A673 (cell line): ENCODE measurements around the gene TPGS1. TPM values are rescaled to one million over a fixed set of nuclear protein-coding genes. Genes with fewer than 3 reads are reported as not detected.
A peak's percentile ranks its signal among the peaks of the same experiment; 100 is the strongest.

ENCODE experiments used
- BruUV-seq: library from RNA; stranded (reverse); fragments of 400-500 nt; replicated peaks from 2 replicates; lab custom pipeline; 2021; lab: Mats Ljungman, UMichigan
- CTCF ChIA-PET: fragments of 300-600 bp; sonication (Branson Sonifier 250); formaldehyde crosslinking; loops from one replicate; lab custom pipeline; 2022; ENCODE audit warnings: antibody characterized with exemption; lab: Charles Lee
- POLR2A ChIA-PET: fragments of 300-600 bp; sonication (Branson Sonifier 250); formaldehyde crosslinking; loops from one replicate; lab custom pipeline; 2022; ENCODE audit warnings: antibody characterized with exemption; ENCODE audit not compliant: low non-redundant PET; lab: Charles Lee
- DNase-seq: peaks from one replicate; pipeline ENCODE4 v3.0.0-alpha.2; 2015; ENCODE audit warnings: low spot score
- H3K27ac ChIP-seq: fragments of 200-600 bp; sonication (generic); 2 replicates; pipeline ENCODE4 v1.5.1; 2016; ENCODE audit warnings: mixed run types, low read depth, mild to moderate bottlenecking, mixed read lengths, antibody characterized with exemption, low read length; ENCODE audit not compliant: poor library complexity, severe bottlenecking
- H3K27me3 ChIP-seq: fragments of 200-600 bp; sonication (generic); replicated peaks from 2 replicates; pipeline ENCODE4 v1.6.1; 2017; ENCODE audit warnings: mixed run types, low read depth, mild to moderate bottlenecking, mixed read lengths, antibody characterized with exemption, low read length; ENCODE audit not compliant: insufficient read depth, poor library complexity
- H3K36me3 ChIP-seq: fragments of 200-600 bp; sonication (generic); 2 replicates; pipeline ENCODE4 v1.6.1; 2016; ENCODE audit warnings: mixed run types, mild to moderate bottlenecking, mixed read lengths, antibody characterized with exemption, low read length; ENCODE audit not compliant: insufficient read depth, poor library complexity, severe bottlenecking
- H3K4me1 ChIP-seq: fragments of 200-600 bp; sonication (generic); 2 replicates; pipeline ENCODE4 v1.6.1; 2017; ENCODE audit warnings: mixed run types, mild to moderate bottlenecking, mixed read lengths, antibody characterized with exemption, low read length; ENCODE audit not compliant: insufficient read depth, poor library complexity, severe bottlenecking
- H3K4me3 ChIP-seq: fragments of 200-600 bp; sonication (generic); 2 replicates; pipeline ENCODE4 v1.5.1; 2016; ENCODE audit warnings: low read depth, mixed run types, mild to moderate bottlenecking, mixed read lengths, low read length; ENCODE audit not compliant: poor library complexity, severe bottlenecking
- H3K9me3 ChIP-seq: fragments of 200-600 bp; sonication (generic); 2 replicates; pipeline ENCODE4 v1.6.1; 2016; ENCODE audit warnings: mixed run types, low read depth, mild to moderate bottlenecking, mixed read lengths, antibody characterized with exemption, low read length; ENCODE audit not compliant: poor library complexity, severe bottlenecking
- CTCF ChIP-seq: fragments of 300-800, 200-600 bp; sonication (generic); conservative IDR thresholded peaks from 2 replicates; pipeline ENCODE4 v1.5.1; 2017; ENCODE audit warnings: low read depth, mild to moderate bottlenecking, antibody characterized with exemption, low read length, moderate library complexity, mixed read lengths
- EZH2 ChIP-seq: fragments of 200-600 bp; sonication (generic); IDR thresholded peaks from 2 replicates; pipeline ENCODE4 v1.6.1; 2017; ENCODE audit warnings: borderline replicate concordance, low read depth, mild to moderate bottlenecking, mixed read lengths, antibody characterized with exemption, low read length; ENCODE audit not compliant: poor library complexity, severe bottlenecking
- intact Hi-C: fragments of 100-400 bp; cut with micrococcal nuclease; formaldehyde crosslinking; loops from one replicate; pipeline ENCODE4 v1.10.0; 2022; ENCODE audit not compliant: unreplicated experiment
- total RNA-seq: library from RNA; stranded (reverse); gene quantifications from 2 replicates; pipeline ENCODE4 v1.2.3, GENCODE V29; 2021

TPGS1 gene
- total RNA-seq, 1 experiment from 2014 or later, result 22.2 TPM

GRCh38 chr19:461721-462551 is 45.4 kb upstream of the TPGS1 start:
- Histone ChIP-seq H3K4me3 (no peak overlapping the region), H3K36me3 (no peaks in the 10 kb centered on the region), H3K27ac (no peak overlapping the region), H3K27me3 (peaks cover 24% of the 10 kb centered on the region), H3K9me3 (no peaks in the 10 kb centered on the region), H3K4me1 (no peaks in the 10 kb centered on the region)
- BruUV-seq, result no TSS peak
- intact Hi-C loops, result no loop called here
- TF ChIP-seq CTCF (no peak), EZH2 (peak; percentile 77)
- DNase-seq, result no peak
- ChIA-PET CTCF (interaction anchor here (0.6 kb wide), 1 partner anchor 118 kb away, joined by 3 read pairs; no protein-coding TSS in a partner anchor), POLR2A (no interaction called here)

GRCh38 chr19:463483-464207 is 43.7 kb upstream of the TPGS1 start:
- DNase-seq, result no peak
- intact Hi-C loops, result no loop called here
- ChIA-PET POLR2A (no interaction called here), CTCF (no interaction called here)
- H3K36me3 ChIP-seq, result no peaks in the 10 kb centered on the region
- H3K27ac ChIP-seq, result no peak overlapping the region
- no peaks in the 10 kb centered on the region for H3K4me1 ChIP-seq
- peaks cover 24% of the 10 kb centered on the region for H3K27me3 ChIP-seq
- TF ChIP-seq CTCF, result no peak
- no peak overlapping the region for H3K4me3 ChIP-seq
- no peaks in the 10 kb centered on the region for H3K9me3 ChIP-seq
- BruUV-seq, result no TSS peak

GRCh38 chr19:464208-464545 is 43.1 kb upstream of the TPGS1 start:
- Histone ChIP-seq H3K4me1 (no peaks in the 10 kb centered on the region), H3K4me3 (no peak overlapping the region), H3K27me3 (peaks cover 24% of the 10 kb centered on the region), H3K36me3 (no peaks in the 10 kb centered on the region), H3K27ac (no peak overlapping the region), H3K9me3 (no peaks in the 10 kb centered on the region)
- TF ChIP-seq EZH2 (no peak), CTCF (no peak)
- intact Hi-C loops, result no loop called here
- no peak for DNase-seq
- POLR2A ChIA-PET, result no interaction called here
- CTCF ChIA-PET, result no interaction called here
- no TSS peak for BruUV-seq
